Esophagus squamous epithelium (tissue), 5 donors: Measurements from ENCODE around the gene DLGAP1. TPM values are rescaled to one million over a fixed set of nuclear protein-coding genes. Genes with fewer than 3 reads are reported as not detected.

Experiments used
- DNase-seq: peaks from one replicate; lab custom pipeline; 2025; lab: John Stamatoyannopoulos, UW
- H3K27ac ChIP-seq, 4 donors: fragments of 200-600 bp; sonication (generic); one replicate each; pipeline ENCODE4 v1.5.1; 2016 to 2019; ENCODE audit warnings: mild to moderate bottlenecking in 1 of 4
- H3K27me3 ChIP-seq, 4 donors: fragments of 200-600 bp; sonication (generic); 1 replicate in 3 of 4; 2 replicates in 1 of 4; pipeline versions ENCODE4 v1.5.1 to v1.6.0; 2017 to 2021; ENCODE audit warnings: antibody characterized with exemption in 1 of 4
- H3K36me3 ChIP-seq, 3 donors: fragments of 200-600 bp; sonication (generic); one replicate each; pipeline ENCODE4 v1.5.1; 2016 to 2019
- H3K4me1 ChIP-seq, 3 donors: fragments of 200-600 bp; sonication (generic); one replicate each; pipeline ENCODE4 v1.5.1; 2017 to 2019
- H3K4me3 ChIP-seq, 4 donors: fragments of 200-600 bp; sonication (generic); 1 replicate in 3 of 4; 2 replicates in 1 of 4; pipeline ENCODE4 v1.5.1; 2016 to 2019; ENCODE audit warnings: mild to moderate bottlenecking in 2 of 4, moderate library complexity in 1 of 4
- H3K9me3 ChIP-seq, 3 donors: fragments of 200-600 bp; sonication (generic); one replicate each; pipeline ENCODE4 v1.5.1; 2016 to 2019
- CTCF ChIP-seq, 6 experiments: fragments of 450-650 bp in 4 of 6; fragments of 200-600 bp in 2 of 6; sonication (generic) in 2 of 6; IDR thresholded peaks; one replicate each; pipeline ENCODE4 v1.5.1; 2016 to 2019; ENCODE audit warnings: antibody characterized with exemption in 6 of 6, mild to moderate bottlenecking in 4 of 6, moderate library complexity in 4 of 6
- POLR2A ChIP-seq, 4 donors: fragments of 450-650 bp; IDR thresholded peaks; one replicate each; pipeline ENCODE4 v1.6.1; 2017; ENCODE audit warnings: antibody characterized with exemption in 4 of 4, mild to moderate bottlenecking in 4 of 4, moderate library complexity in 3 of 4
- WGBS, 2 donors: methylation state at CpG; one replicate each; pipeline ENCODE4 v1.1.5; 2018; 5-methylcytosine and 5-hydroxymethylcytosine counted together
- intact Hi-C: fragments of 100-400 bp; cut with DNase I; formaldehyde crosslinking; loops from one replicate; pipeline ENCODE4 v1.15.0; 2022
- total RNA-seq, 4 donors: library from RNA; depleted of rRNA; stranded (reverse); fragments of >200 nt; gene quantifications; one replicate each; pipeline ENCODE4 v1.1.0, GENCODE V29; 2016
- donor health status: DM: yes; HTN: yes; CAD: no.

DLGAP1 gene
- total RNA-seq, 4 donors from 2014 or later, result 0.09 to 1.5 (median 0.52) TPM

- no peak for DNase-seq
- WGBS, 2 donors, result 74 to 86% methylated on average over 6 of the region's 6 CpGs
- TF ChIP-seq POLR2A (IDR thresholded peaks at IDR 0.05), result no peak
- TF ChIP-seq CTCF (IDR thresholded peaks at IDR 0.05), result no peak
- intact Hi-C loops, result no loop called here
- H3K4me1 ChIP-seq, result no peaks in the 10 kb centered on the region
- no peaks in the 10 kb centered on the region for H3K9me3 ChIP-seq
- H3K27ac ChIP-seq, result no peak overlapping the region
- H3K27me3 ChIP-seq, result no peaks in the 10 kb centered on the region
- H3K4me3 ChIP-seq, result no peak overlapping the region
- H3K36me3 ChIP-seq, result no peaks in the 10 kb centered on the region
Measured at GRCh38 chr18:4069183-4069582, 385.9 kb downstream of the DLGAP1 start.

GRCh38 chr18:4068552-4069158 is 386.5 kb downstream of the DLGAP1 start:
- 7 to 15% methylated on average over 5 of the region's 5 CpGs for WGBS, 2 donors
- TF ChIP-seq POLR2A (IDR thresholded peaks at IDR 0.05) (no peak), CTCF (IDR thresholded peaks at IDR 0.05) (peak in 5 of 6 experiments; percentile 32 to 60 (median 53))
- intact Hi-C loops, result no loop called here
- Histone ChIP-seq H3K27me3 (no peaks in the 10 kb centered on the region), H3K27ac (no peak overlapping the region), H3K9me3 (no peaks in the 10 kb centered on the region), H3K4me1 (no peaks in the 10 kb centered on the region), H3K36me3 (no peaks in the 10 kb centered on the region), H3K4me3 (no peak overlapping the region)
- DNase-seq, result no peak

GRCh38 chr18:4063545-4063944 is 391.6 kb downstream of the DLGAP1 start:
- no peaks in the 10 kb centered on the region for H3K4me1 ChIP-seq
- TF ChIP-seq POLR2A (IDR thresholded peaks at IDR 0.05) (no peak), CTCF (IDR thresholded peaks at IDR 0.05) (no peak)
- DNase-seq, result no peak
- no peaks in the 10 kb centered on the region for H3K27me3 ChIP-seq
- intact Hi-C loops, result no loop called here
- no peak overlapping the region for H3K27ac ChIP-seq
- peaks cover 0 to 18% (median 3%) of the 10 kb centered on the region in 3 donors for H3K9me3 ChIP-seq
- no peak overlapping the region for H3K4me3 ChIP-seq
- no peaks in the 10 kb centered on the region for H3K36me3 ChIP-seq

DNA sequence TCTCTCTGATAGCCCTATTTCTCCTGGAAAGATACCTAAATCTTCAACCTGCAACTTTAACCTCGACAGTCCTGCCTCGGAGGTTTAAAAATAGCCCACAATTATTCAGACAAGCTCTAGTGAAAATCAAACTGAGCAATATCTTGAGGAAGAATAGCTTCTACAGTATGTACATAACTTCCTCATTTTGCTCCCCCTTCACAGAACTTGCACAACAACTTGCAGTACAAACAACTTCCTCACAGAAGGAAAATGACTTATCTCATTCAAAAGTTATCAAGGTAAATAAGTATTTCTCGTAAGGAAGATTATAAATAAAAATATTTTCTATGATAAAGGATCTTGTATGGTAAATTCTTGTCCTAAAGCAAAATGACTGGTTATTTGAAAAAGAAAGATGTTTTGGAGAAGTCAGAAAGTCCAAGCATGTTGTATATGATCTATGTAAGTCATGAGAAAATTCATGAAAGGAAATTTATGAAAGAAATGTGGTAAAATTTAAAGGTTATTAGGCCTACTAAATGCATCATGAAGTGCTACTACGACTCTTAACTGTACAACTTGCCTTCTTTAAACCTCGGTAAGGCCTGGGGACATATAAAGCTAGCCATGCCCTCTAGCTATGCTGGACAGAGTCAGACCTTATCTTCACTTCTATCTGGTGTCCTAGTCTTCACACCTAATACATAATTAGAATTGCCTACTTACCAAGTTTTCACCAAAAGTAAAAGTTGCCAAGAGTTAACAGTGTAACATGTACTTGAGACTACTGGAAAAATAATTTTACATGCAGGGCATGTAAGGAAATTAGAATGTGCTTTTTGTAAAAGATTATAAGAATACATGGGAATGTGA is 394.5 kb downstream of the DLGAP1 start:
- H3K4me1 ChIP-seq, result no peaks in the 10 kb centered on the region
- no peak overlapping the region for H3K27ac ChIP-seq
- peaks cover 0 to 18% (median 3%) of the 10 kb centered on the region in 3 donors for H3K9me3 ChIP-seq
- no peak for DNase-seq
- no peak overlapping the region for H3K4me3 ChIP-seq
- no peaks in the 10 kb centered on the region for H3K27me3 ChIP-seq
- WGBS, 2 donors, result 70% methylated on average over 5 of the region's 5 CpGs
- TF ChIP-seq CTCF (IDR thresholded peaks at IDR 0.05), result no peak
- no peak for TF ChIP-seq POLR2A (IDR thresholded peaks at IDR 0.05)
- H3K36me3 ChIP-seq, result no peaks in the 10 kb centered on the region
- intact Hi-C loops, result no loop called here

DNA sequence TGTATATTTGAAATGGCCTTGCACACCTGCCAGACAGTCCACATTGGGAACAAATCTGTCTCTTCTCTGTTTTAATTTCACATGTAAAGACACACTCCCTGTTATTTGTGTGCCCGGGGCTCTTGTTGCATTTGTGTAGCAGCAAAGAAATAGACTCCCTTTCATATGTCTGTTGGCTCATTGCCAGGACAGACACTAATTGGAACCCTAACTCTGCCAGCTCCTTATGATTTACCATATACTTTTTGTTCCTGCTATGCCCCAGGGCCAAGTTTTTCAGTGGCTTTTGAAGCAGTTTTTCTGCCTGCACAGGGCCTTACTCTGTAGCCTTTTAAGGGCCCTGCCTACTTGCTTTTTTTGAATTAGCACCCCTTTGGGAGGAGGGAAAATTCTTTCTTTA is 396.9 kb downstream of the DLGAP1 start:
- intact Hi-C loops, result no loop called here
- DNase-seq, result no peak
- Histone ChIP-seq H3K36me3 (no peaks in the 10 kb centered on the region), H3K4me3 (no peak overlapping the region), H3K27ac (no peak overlapping the region), H3K27me3 (no peaks in the 10 kb centered on the region), H3K4me1 (no peaks in the 10 kb centered on the region), H3K9me3 (peaks cover 0 to 14% (median 3%) of the 10 kb centered on the region in 3 donors)
- TF ChIP-seq CTCF (IDR thresholded peaks at IDR 0.05) (no peak), POLR2A (IDR thresholded peaks at IDR 0.05) (no peak)
- WGBS, 2 donors, result 20 to 42% methylated on average over 1 of the region's 1 CpG
